ENCODE measurements around the gene SEPHS2.
"Not testable (repeated sequence)": the region's sequence is repeated elsewhere in the genome, so short reads cannot be mapped to it uniquely, and the experiment has no call there.

Gene SEPHS2

GRCh38 chr16:30397056-30397455 is 48.6 kb downstream of the SEPHS2 start:
- DNase-seq: no peak

- not testable (repeated sequence) for DNase-seq
Measured at GRCh38 chr16:30396627-30397026, 49.0 kb downstream of the SEPHS2 start.

- no peak for DNase-seq
Measured at GRCh38 chr16:30395992-30396585, 49.6 kb downstream of the SEPHS2 start.

GRCh38 chr16:30395155-30395991 is 50.3 kb downstream of the SEPHS2 start, which contains the start of gene ZNF48:
TSS of gene ZNF48 (plus strand) at chr16:30395420. CDS start at chr16:30395795, 375 bp downstream.
- DNase-seq: peak; percentile 77

GRCh38 chr16:30394592-30395154 is 51.0 kb downstream of the SEPHS2 start:
- no peak for DNase-seq

All from NCI-H226 (cell line).